Effector memory CD8-positive, alpha-beta T cell (primary cell): Measurements from ENCODE around the gene REEP1.

Source experiments
- ATAC-seq: fragments of 150-1000 bp; cut with Tn5 transposase; replicated peaks from 2 replicates; pipeline ENCODE4 v1.10.0; 2021; ENCODE audit warnings: mild to moderate bottlenecking, moderate library complexity
- DNase-seq, 3 experiments: peaks; one replicate each; pipeline ENCODE4 v3.0.0; 2021
- H3K27ac Mint-ChIP-seq, 2 donors: one replicate each; pipeline ENCODE4 v1.8.0; 2022; ENCODE audit warnings: mild to moderate bottlenecking in 2 of 2, mixed read lengths in 2 of 2, moderate library complexity in 2 of 2
- H3K27me3 Mint-ChIP-seq, 2 donors: one replicate each; pipeline ENCODE4 v1.8.0; 2022; ENCODE audit warnings: mixed read lengths in 2 of 2
- H3K36me3 Mint-ChIP-seq: one replicate; pipeline ENCODE4 v1.8.0; 2022; ENCODE audit warnings: mild to moderate bottlenecking, moderate library complexity, mixed read lengths; ENCODE audit not compliant: insufficient read depth
- H3K4me1 Mint-ChIP-seq, 2 donors: one replicate each; pipeline ENCODE4 v1.8.0; 2022; ENCODE audit warnings: low read depth in 2 of 2, mixed read lengths in 2 of 2
- H3K4me3 Mint-ChIP-seq, 2 donors: one replicate each; pipeline ENCODE4 v1.8.0; 2022; ENCODE audit warnings: mild to moderate bottlenecking in 2 of 2, mixed read lengths in 2 of 2, moderate library complexity in 2 of 2
- H3K9me3 Mint-ChIP-seq, 2 donors: one replicate each; pipeline ENCODE4 v1.8.0; 2022; ENCODE audit warnings: mixed read lengths in 2 of 2

The REEP1 gene

GRCh38 chr2:86275962-86276361 is 61.5 kb downstream of the REEP1 start:
- Mint-ChIP-seq H3K36me3 (peaks cover 3% of the 10 kb centered on the region), H3K27ac (no peak overlapping the region), H3K9me3 (peaks cover 0 to 5% of the 10 kb centered on the region in 2 donors), H3K4me3 (no peak overlapping the region), H3K4me1 (no peaks in the 10 kb centered on the region), H3K27me3 (peaks cover 16 to 28% of the 10 kb centered on the region in 2 donors)
- no peak for DNase-seq
- ATAC-seq = no peak

- DNase-seq = no peak
- Mint-ChIP-seq H3K9me3 (peaks cover 0 to 7% of the 10 kb centered on the region in 2 donors), H3K27ac (no peak overlapping the region), H3K27me3 (peaks cover 14 to 25% of the 10 kb centered on the region in 2 donors), H3K4me3 (no peak overlapping the region), H3K36me3 (peaks cover 3% of the 10 kb centered on the region), H3K4me1 (no peaks in the 10 kb centered on the region)
- ATAC-seq = no peak
These were observed 62.0 kb downstream of the REEP1 start for GRCh38 chr2:86275384-86275799.

- no peak for DNase-seq
- H3K36me3 Mint-ChIP-seq = peaks cover 3% of the 10 kb centered on the region
- H3K4me1 Mint-ChIP-seq = no peaks in the 10 kb centered on the region
- peaks cover 9 to 24% of the 10 kb centered on the region in 2 donors for H3K27me3 Mint-ChIP-seq
- H3K27ac Mint-ChIP-seq = no peak overlapping the region
- no peak for ATAC-seq
- H3K4me3 Mint-ChIP-seq = no peak overlapping the region
- peaks cover 0 to 7% of the 10 kb centered on the region in 2 donors for H3K9me3 Mint-ChIP-seq
These were observed 62.5 kb downstream of the REEP1 start for GRCh38 chr2:86274918-86275275.

GRCh38 chr2:86274265-86274917 is 63.0 kb downstream of the REEP1 start:
- no peak for DNase-seq
- Mint-ChIP-seq H3K27ac (no peak overlapping the region), H3K4me3 (no peak overlapping the region), H3K9me3 (peaks cover 0 to 7% of the 10 kb centered on the region in 2 donors), H3K4me1 (no peaks in the 10 kb centered on the region), H3K27me3 (peaks cover 6 to 19% of the 10 kb centered on the region in 2 donors), H3K36me3 (peaks cover 3% of the 10 kb centered on the region)
- ATAC-seq = no peak

- no peak for ATAC-seq
- peaks cover 0 to 7% of the 10 kb centered on the region in 2 donors for H3K9me3 Mint-ChIP-seq
- no peaks in the 10 kb centered on the region for H3K36me3 Mint-ChIP-seq
These were observed 65.3 kb downstream of the REEP1 start for GRCh38 chr2:86272111-86272510.

GRCh38 chr2:86271248-86271647 is 66.2 kb downstream of the REEP1 start:
- peaks cover 0 to 7% of the 10 kb centered on the region in 2 donors for H3K9me3 Mint-ChIP-seq
- no peaks in the 10 kb centered on the region for H3K36me3 Mint-ChIP-seq
- ATAC-seq (no peak), DNase-seq (no peak)
- H3K4me1 Mint-ChIP-seq = no peaks in the 10 kb centered on the region
- peaks cover 6 to 21% of the 10 kb centered on the region in 2 donors for H3K27me3 Mint-ChIP-seq
- H3K4me3 Mint-ChIP-seq = no peak overlapping the region
- no peak overlapping the region for H3K27ac Mint-ChIP-seq

More at GRCh38 chr2:86272111-86272510, 65.3 kb downstream of the REEP1 start:
- Mint-ChIP-seq H3K27me3 (peaks cover 12 to 24% of the 10 kb centered on the region in 2 donors), H3K27ac (no peak overlapping the region), H3K4me1 (no peaks in the 10 kb centered on the region), H3K4me3 (no peak overlapping the region)
- DNase-seq = no peak

GRCh38 chr2:86263956-86264355 is 73.5 kb downstream of the REEP1 start:
- Mint-ChIP-seq H3K27ac (no peak overlapping the region), H3K9me3 (no peaks in the 10 kb centered on the region), H3K36me3 (no peaks in the 10 kb centered on the region), H3K4me3 (no peak overlapping the region), H3K27me3 (peaks cover 25 to 65% of the 10 kb centered on the region in 2 donors), H3K4me1 (no peaks in the 10 kb centered on the region)
- DNase-seq = no peak
- no peak for ATAC-seq

- Mint-ChIP-seq H3K4me1 (no peaks in the 10 kb centered on the region), H3K4me3 (no peak overlapping the region), H3K27ac (peak overlapping the region in 1 of 2 donors; percentile 42), H3K9me3 (no peaks in the 10 kb centered on the region), H3K36me3 (peaks cover under 1% of the 10 kb centered on the region), H3K27me3 (peaks cover 27 to 65% of the 10 kb centered on the region in 2 donors)
- DNase-seq = no peak
- ATAC-seq = no peak
These were observed 76.4 kb downstream of the REEP1 start for GRCh38 chr2:86260978-86261377.

GRCh38 chr2:86258106-86258505 is 79.3 kb downstream of the REEP1 start:
- Mint-ChIP-seq H3K4me3 (no peak overlapping the region), H3K27me3 (peaks cover 17 to 65% of the 10 kb centered on the region in 2 donors), H3K4me1 (no peaks in the 10 kb centered on the region), H3K9me3 (no peaks in the 10 kb centered on the region), H3K36me3 (peaks cover 3% of the 10 kb centered on the region), H3K27ac (no peak overlapping the region)
- no peak for DNase-seq
- no peak for ATAC-seq

GRCh38 chr2:86256982-86257381 is 80.4 kb downstream of the REEP1 start:
- no peaks in the 10 kb centered on the region for H3K4me1 Mint-ChIP-seq
- peaks cover 26 to 71% of the 10 kb centered on the region in 2 donors for H3K27me3 Mint-ChIP-seq
- H3K27ac Mint-ChIP-seq = no peak overlapping the region
- DNase-seq (no peak), ATAC-seq (no peak)
- no peaks in the 10 kb centered on the region for H3K9me3 Mint-ChIP-seq
- peaks cover 3% of the 10 kb centered on the region for H3K36me3 Mint-ChIP-seq
- no peak overlapping the region for H3K4me3 Mint-ChIP-seq

GRCh38 chr2:86256300-86256699 is 81.1 kb downstream of the REEP1 start:
- Mint-ChIP-seq H3K36me3 (peaks cover 3% of the 10 kb centered on the region), H3K27ac (no peak overlapping the region), H3K4me1 (no peaks in the 10 kb centered on the region), H3K4me3 (no peak overlapping the region), H3K9me3 (no peaks in the 10 kb centered on the region), H3K27me3 (peaks cover 33 to 73% of the 10 kb centered on the region in 2 donors)
- DNase-seq = no peak
- ATAC-seq = no peak

- Mint-ChIP-seq H3K4me1 (no peaks in the 10 kb centered on the region), H3K36me3 (peaks cover 3% of the 10 kb centered on the region), H3K9me3 (no peaks in the 10 kb centered on the region), H3K4me3 (no peak overlapping the region), H3K27me3 (peaks cover 46 to 81% of the 10 kb centered on the region in 2 donors), H3K27ac (no peak overlapping the region)
- DNase-seq (no peak), ATAC-seq (no peak)
These were observed 82.6 kb downstream of the REEP1 start for GRCh38 chr2:86254576-86255538.

- H3K27me3 Mint-ChIP-seq = peaks cover 46 to 81% of the 10 kb centered on the region in 2 donors
- H3K9me3 Mint-ChIP-seq = no peaks in the 10 kb centered on the region
- DNase-seq = no peak
- H3K36me3 Mint-ChIP-seq = peaks cover 3% of the 10 kb centered on the region
- no peaks in the 10 kb centered on the region for H3K4me1 Mint-ChIP-seq
- no peak for ATAC-seq
- H3K4me3 Mint-ChIP-seq = no peak overlapping the region
- H3K27ac Mint-ChIP-seq = no peak overlapping the region
These were observed 84.0 kb downstream of the REEP1 start for GRCh38 chr2:86253424-86253823.
